HCT116 (cell line): Measurements from ENCODE around the gene OS9. TPM values are rescaled to one million over a fixed set of nuclear protein-coding genes. Genes with fewer than 3 reads are reported as not detected.

Source experiments
- ATAC-seq: fragments of 200-7000 bp; cut with Tn5 transposase; 2 replicates; pipeline ENCODE4 v1.9.1; 2020; ENCODE audit warnings: mild to moderate bottlenecking, moderate library complexity
- BruUV-seq: library from RNA; stranded (reverse); fragments of 400-500 nt; replicated peaks from 2 replicates; lab custom pipeline; 2021; lab: Mats Ljungman, UMichigan
- CTCF ChIA-PET: fragments of 300-600 bp; sonication (Branson Sonifier 250); formaldehyde crosslinking; loops from one replicate; lab custom pipeline; 2021; ENCODE audit warnings: antibody characterized with exemption; lab: Charles Lee
- POLR2A ChIA-PET: fragments of 300-600, 350-600 bp; sonication (Branson Sonifier 250); formaldehyde crosslinking; loops from one replicate; lab custom pipeline; 2021; ENCODE audit warnings: antibody characterized with exemption; lab: Charles Lee
- RAD21 ChIA-PET, 2 experiments: fragments of 300-600 bp; sonication (Branson Sonifier 250); formaldehyde crosslinking; loops; one replicate each; lab custom pipeline; 2023; ENCODE audit warnings: low total read pairs in 2 of 2; ENCODE audit not compliant: uncharacterized antibody in 2 of 2, unreplicated experiment in 2 of 2, low non-redundant PET in 1 of 2; lab: Charles Lee
- DNase-seq: peaks from one replicate; pipeline ENCODE4 v3.0.0-alpha.2; 2010; ENCODE audit warnings: low read depth, low spot score
- H2AFZ ChIP-seq: fragments of 200-600 bp; shearing (Covaris generic), sonication (generic); 2 replicates; pipeline ENCODE4 v1.6.1; 2017; ENCODE audit warnings: low read depth, mixed run types, mixed read lengths, antibody characterized with exemption, low read length; ENCODE audit not compliant: poor library complexity, severe bottlenecking
- H3K27ac ChIP-seq: 2 replicates; pipeline ENCODE4 v1.5.1; 2012; ENCODE audit warnings: low read depth, low read length
- H3K27me3 ChIP-seq: fragments of 200-600 bp; sonication (generic); 2 replicates; pipeline ENCODE4 v1.6.1; 2016; ENCODE audit warnings: mixed run types, low read length, mixed read lengths; ENCODE audit not compliant: insufficient read depth
- H3K36me3 ChIP-seq, 2 experiments: fragments of 200-500 bp in 1 of 2; fragments of 200-600 bp in 1 of 2; sonication (Bioruptor generic) in 1 of 2; sonication (generic) in 1 of 2; 2 replicates each; pipeline versions ENCODE4 v1.5.1 to v1.6.1; 2014 to 2016; ENCODE audit warnings: low read length in 2 of 2, inconsistent platforms in 1 of 2, mixed read lengths in 1 of 2, mixed run types in 1 of 2; ENCODE audit not compliant: insufficient read depth in 2 of 2, control insufficient read depth in 1 of 2
- H3K4me1 ChIP-seq, 2 experiments: fragments of 200-600 bp in 1 of 2; sonication (generic) in 1 of 2; 2 replicates each; pipeline versions ENCODE4 v1.5.1 to v1.6.1; 2012 to 2017; ENCODE audit warnings: low read length in 2 of 2, inconsistent platforms in 1 of 2, mild to moderate bottlenecking in 1 of 2, mixed read lengths in 1 of 2, mixed run types in 1 of 2, moderate library complexity in 1 of 2; ENCODE audit not compliant: insufficient read depth in 2 of 2, control insufficient read depth in 1 of 2
- H3K4me2 ChIP-seq: fragments of 200-600 bp; sonication (generic); 2 replicates; pipeline ENCODE4 v1.6.1; 2017; ENCODE audit warnings: mixed run types, low read length, mixed read lengths
- H3K4me3 ChIP-seq, 2 experiments: fragments of 200-600 bp in 1 of 2; sonication (generic) in 1 of 2; replicated peaks in 1 of 2; 2 replicates each; pipeline ENCODE4 v1.5.1; 2011 to 2016; ENCODE audit warnings: low read length in 2 of 2, control low read depth in 1 of 2, low read depth in 1 of 2, mild to moderate bottlenecking in 1 of 2, mixed read lengths in 1 of 2, mixed run types in 1 of 2
- H3K79me2 ChIP-seq: fragments of 200-600 bp; sonication (generic); 2 replicates; pipeline ENCODE4 v1.6.1; 2017; ENCODE audit warnings: mild to moderate bottlenecking, mixed run types, low read length, moderate library complexity, mixed read lengths; ENCODE audit not compliant: insufficient read depth
- H3K9ac ChIP-seq: fragments of 200-600 bp; sonication (generic); 2 replicates; pipeline ENCODE4 v1.6.1; 2016; ENCODE audit warnings: low read length, mixed read lengths
- H3K9me2 ChIP-seq: fragments of 200-600 bp; sonication (generic), shearing (Covaris generic); 2 replicates; pipeline ENCODE4 v1.6.1; 2017; ENCODE audit warnings: mixed run types, mild to moderate bottlenecking, moderate library complexity; ENCODE audit not compliant: insufficient read depth
- H3K9me3 ChIP-seq, 2 experiments: fragments of 200-500 bp in 1 of 2; fragments of 200-600 bp in 1 of 2; sonication (Bioruptor generic) in 1 of 2; sonication (generic) in 1 of 2; 2 replicates each; pipeline ENCODE4 v1.6.1; 2014 to 2017; ENCODE audit warnings: low read length in 2 of 2, mixed read lengths in 2 of 2, inconsistent platforms in 1 of 2, low read depth in 1 of 2, mild to moderate bottlenecking in 1 of 2, mixed run types in 1 of 2, moderate library complexity in 1 of 2; ENCODE audit not compliant: control insufficient read depth in 1 of 2, insufficient read depth in 1 of 2
- H4K20me1 ChIP-seq: fragments of 200-600 bp; sonication (generic), shearing (Covaris generic); 2 replicates; pipeline ENCODE4 v1.6.1; 2017; ENCODE audit warnings: mixed run types, mild to moderate bottlenecking, moderate library complexity; ENCODE audit not compliant: insufficient read depth
- ATF3 ChIP-seq: IDR thresholded peaks from 2 replicates; pipeline ENCODE4 v1.6.1; 2012
- CBX3 ChIP-seq: IDR thresholded peaks from 2 replicates; pipeline ENCODE4 v1.6.1; 2012; ENCODE audit warnings: low read depth
- CEBPB ChIP-seq: IDR thresholded peaks from 2 replicates; pipeline ENCODE4 v1.6.1; 2012; ENCODE audit warnings: low read depth
- EGR1 ChIP-seq: IDR thresholded peaks from 2 replicates; pipeline ENCODE4 v1.6.1; 2012; ENCODE audit warnings: low read depth
- EZH2phosphoT487 ChIP-seq: fragments of 200-600 bp; IDR thresholded peaks from 2 replicates; pipeline ENCODE4 v1.6.1; 2018; ENCODE audit warnings: antibody characterized with exemption, borderline replicate concordance
- JUND ChIP-seq: IDR thresholded peaks from 2 replicates; pipeline ENCODE4 v1.6.1; 2012
- MAX ChIP-seq: IDR thresholded peaks from 2 replicates; pipeline ENCODE4 v1.6.1; 2012
- POLR2A ChIP-seq: IDR thresholded peaks from 2 replicates; pipeline ENCODE4 v1.7.0; 2011; ENCODE audit warnings: borderline replicate concordance; ENCODE audit not compliant: insufficient read depth, insufficient read length; ENCODE audit errors: extremely low read depth
- POLR2AphosphoS5 ChIP-seq: IDR thresholded peaks from 2 replicates; pipeline ENCODE4 v1.6.1; 2011; ENCODE audit warnings: mild to moderate bottlenecking, low read depth, low read length, moderate library complexity
- RAD21 ChIP-seq: IDR thresholded peaks from 2 replicates; pipeline ENCODE4 v1.6.1; 2012; ENCODE audit warnings: low read depth, mild to moderate bottlenecking
- REST ChIP-seq: IDR thresholded peaks from 2 replicates; pipeline ENCODE4 v1.6.1; 2012; ENCODE audit warnings: low read depth
- SIN3A ChIP-seq: IDR thresholded peaks from 2 replicates; pipeline ENCODE4 v1.6.1; 2012; ENCODE audit warnings: low read depth
- SP1 ChIP-seq: IDR thresholded peaks from 2 replicates; pipeline ENCODE4 v1.6.1; 2012; ENCODE audit warnings: low read depth
- SRF ChIP-seq: IDR thresholded peaks from 2 replicates; pipeline ENCODE4 v1.6.1; 2012; ENCODE audit warnings: low read depth
- TCF7L2 ChIP-seq: IDR thresholded peaks from 2 replicates; pipeline ENCODE4 v1.7.0; 2011; ENCODE audit warnings: borderline replicate concordance, inconsistent platforms; ENCODE audit not compliant: insufficient read depth, insufficient read length; ENCODE audit errors: extremely low read depth
- YY1 ChIP-seq: IDR thresholded peaks from 2 replicates; pipeline ENCODE4 v1.6.1; 2011; ENCODE audit warnings: low read length, low read depth, moderate library complexity, mild to moderate bottlenecking; ENCODE audit not compliant: insufficient replicate concordance; ENCODE audit errors: extremely low read depth
- ZBTB33 ChIP-seq: IDR thresholded peaks from 2 replicates; pipeline ENCODE4 v1.6.1; 2011; ENCODE audit warnings: mild to moderate bottlenecking, low read length, moderate library complexity; ENCODE audit not compliant: insufficient replicate concordance; ENCODE audit errors: extremely low read depth
- ZFX ChIP-seq: fragments of 450-650 bp; IDR thresholded peaks from 2 replicates; pipeline ENCODE4 v1.6.1; 2017
- ZNF274 ChIP-seq: fragments of 200-500 bp; sonication (Bioruptor generic); IDR thresholded peaks from 2 replicates; pipeline ENCODE4 v1.6.1; 2014; ENCODE audit warnings: mild to moderate bottlenecking, low read depth, low read length, inconsistent platforms
- intact Hi-C: fragments of 100-400 bp; cut with micrococcal nuclease; formaldehyde crosslinking; loops from 2 replicates; pipeline ENCODE4 v1.10.0; 2022
- total RNA-seq: library from RNA; stranded (reverse); gene quantifications from one replicate; pipeline ENCODE4 v1.2.1, GENCODE V29; 2021; ENCODE audit not compliant: unreplicated experiment

The OS9 gene
- total RNA-seq, 1 experiment from 2014 or later, result 98.4 TPM

- TF ChIP-seq EGR1, result no peak
- no peak for TF ChIP-seq ZFX
- TF ChIP-seq RAD21, result no peak
- TF ChIP-seq POLR2A, result no peak
- TF ChIP-seq POLR2AphosphoS5, result no peak
- TF ChIP-seq SP1, result no peak
- no peak for TF ChIP-seq YY1
- TF ChIP-seq SRF, result no peak
- TF ChIP-seq JUND, result no peak
- TF ChIP-seq, all 23 proteins: peak for 0
Observed at GRCh38 chr12:57761391-57761998, 67.6 kb downstream of the OS9 start (continued).

- ChIA-PET POLR2A (no interaction called here), CTCF (no interaction called here), RAD21 (no interaction called here)
- H3K79me2 ChIP-seq, result no peaks in the 10 kb centered on the region
- H3K4me1 ChIP-seq, result peaks cover 7 to 34% of the 10 kb centered on the region in 2 experiments
- TF ChIP-seq TCF7L2, result no peak
- TF ChIP-seq POLR2A, result no peak
- no peak for TF ChIP-seq REST
- no peak for TF ChIP-seq ATF3
- no peak for TF ChIP-seq CEBPB
- TF ChIP-seq YY1, result no peak
- no peak for TF ChIP-seq CBX3
- no peak for TF ChIP-seq JUND
- no peak for TF ChIP-seq ZNF274
- TF ChIP-seq EZH2phosphoT487, result no peak
- TF ChIP-seq EGR1, result no peak
- no peak for TF ChIP-seq MAX
- no peak for TF ChIP-seq ZBTB33
- TF ChIP-seq SIN3A, result no peak
- no peak for TF ChIP-seq SRF
- ATAC-seq (no peak), DNase-seq (no peak)
- no peak overlapping the region for H3K4me2 ChIP-seq
- peaks cover 0 to 7% of the 10 kb centered on the region in 2 experiments; a peak in 2 of 4 replicates for H3K36me3 ChIP-seq
- no TSS peak for BruUV-seq
- H3K9ac ChIP-seq, result no peak overlapping the region
- no peak overlapping the region for H2AFZ ChIP-seq
- H3K27me3 ChIP-seq, result no peaks in the 10 kb centered on the region
- H3K27ac ChIP-seq, result no peak overlapping the region
- H3K9me3 ChIP-seq, result no peaks in the 10 kb centered on the region
- no peaks in the 10 kb centered on the region for H3K9me2 ChIP-seq
- no peaks in the 10 kb centered on the region for H4K20me1 ChIP-seq
- intact Hi-C loops, result no loop called here
- H3K4me3 ChIP-seq, result no peak overlapping the region
Observed at GRCh38 chr12:57762463-57762862, 68.5 kb downstream of the OS9 start.
